Kasumi-1 (cell line): ENCODE data around the gene SLA2.
"Not testable (repeated sequence)": the region's sequence is repeated elsewhere in the genome, so short reads cannot be mapped to it uniquely, and the experiment has no call there.

Experiments used
- DNase-seq, 2 experiments: peaks; one replicate each; lab custom pipeline; 2025; lab: John Stamatoyannopoulos, UW

Gene SLA2, protein sequence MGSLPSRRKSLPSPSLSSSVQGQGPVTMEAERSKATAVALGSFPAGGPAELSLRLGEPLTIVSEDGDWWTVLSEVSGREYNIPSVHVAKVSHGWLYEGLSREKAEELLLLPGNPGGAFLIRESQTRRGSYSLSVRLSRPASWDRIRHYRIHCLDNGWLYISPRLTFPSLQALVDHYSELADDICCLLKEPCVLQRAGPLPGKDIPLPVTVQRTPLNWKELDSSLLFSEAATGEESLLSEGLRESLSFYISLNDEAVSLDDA

DNA sequence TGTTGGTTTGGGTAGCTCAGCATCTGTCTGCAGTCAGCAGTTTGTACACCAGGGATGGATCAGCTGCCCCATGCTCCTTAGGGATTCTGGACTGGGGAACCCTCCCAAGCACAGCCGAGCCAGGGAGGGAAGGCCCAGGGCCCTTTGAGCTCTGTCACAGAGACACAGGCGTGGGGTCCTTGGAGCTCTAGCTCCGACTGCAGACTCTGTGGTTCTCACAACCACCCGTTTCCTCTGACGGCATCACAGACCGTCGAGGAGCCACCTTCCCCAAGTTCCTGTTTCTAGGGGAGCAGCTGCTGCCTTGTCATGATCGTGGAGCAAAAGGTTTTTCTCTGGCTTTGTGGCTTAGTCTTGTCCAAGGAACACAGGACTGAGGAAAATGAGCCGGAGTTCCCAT, at the start of gene SLA2:
Gene SLA2, minus strand, starts transcription at position 199 of the 400 bp plus-strand sequence. CDS start 4,861 bp downstream, outside the sequence.
- DNase-seq: peak; percentile 95 to 96

DNA sequence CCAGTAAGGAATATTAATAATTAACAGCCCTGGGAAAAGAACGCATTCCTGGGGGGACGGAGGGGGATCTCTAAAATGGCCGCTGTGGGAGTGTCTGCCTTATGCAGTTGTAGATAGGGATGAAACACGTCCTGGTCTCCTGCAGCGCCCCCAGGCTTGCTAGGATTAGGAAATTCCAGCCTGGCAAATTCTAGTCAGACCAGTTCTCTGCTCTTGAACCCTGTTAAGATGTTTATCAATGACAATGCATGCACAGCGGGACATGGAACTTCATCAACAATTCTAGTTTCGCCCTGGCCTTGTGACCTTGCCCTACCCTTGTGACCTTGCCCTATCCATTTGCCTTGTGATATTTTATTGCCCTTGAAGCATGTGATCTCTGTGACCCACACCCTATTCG, 49.5 kb upstream of the SLA2 start:
- not testable (repeated sequence) for DNase-seq

DNA sequence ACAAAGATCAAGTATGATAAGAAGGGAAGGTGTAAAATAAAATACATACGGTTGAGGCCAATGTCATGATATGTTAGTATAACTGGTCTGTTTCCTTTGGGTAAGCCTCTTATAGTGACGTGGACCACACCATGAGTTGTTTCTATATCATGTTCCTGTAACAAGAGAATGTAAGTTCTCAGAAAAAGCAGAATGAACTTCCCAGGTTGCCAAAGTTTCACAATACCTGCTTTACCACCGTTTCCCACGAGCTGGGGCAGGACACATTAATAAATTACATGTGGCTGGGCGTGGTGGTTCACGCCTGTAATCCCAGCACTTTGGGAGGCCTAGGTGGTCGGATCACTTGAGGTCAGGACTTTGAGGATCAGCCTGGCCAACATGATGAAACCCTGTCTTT, 42.6 kb upstream of the SLA2 start:
- DNase-seq: no peak

DNA sequence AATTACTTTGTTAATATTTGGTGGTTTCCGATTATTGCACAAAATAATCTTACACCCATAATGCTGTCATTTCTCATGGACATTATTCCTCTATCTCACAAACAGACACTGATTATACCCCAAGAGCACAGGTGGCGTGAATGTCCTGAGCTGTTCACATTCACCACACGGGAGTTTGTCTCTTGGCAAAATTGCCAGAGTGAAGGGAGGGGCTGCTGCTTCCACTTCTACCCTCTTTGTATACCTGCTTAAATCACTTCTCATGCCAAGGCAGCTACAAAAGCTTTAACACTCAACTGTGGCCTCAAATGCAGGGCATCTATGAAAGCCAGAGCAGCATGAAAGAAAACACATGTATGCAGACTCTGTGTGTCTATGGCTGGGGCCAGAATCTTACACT, 41.9 kb upstream of the SLA2 start:
- DNase-seq: no peak

DNA sequence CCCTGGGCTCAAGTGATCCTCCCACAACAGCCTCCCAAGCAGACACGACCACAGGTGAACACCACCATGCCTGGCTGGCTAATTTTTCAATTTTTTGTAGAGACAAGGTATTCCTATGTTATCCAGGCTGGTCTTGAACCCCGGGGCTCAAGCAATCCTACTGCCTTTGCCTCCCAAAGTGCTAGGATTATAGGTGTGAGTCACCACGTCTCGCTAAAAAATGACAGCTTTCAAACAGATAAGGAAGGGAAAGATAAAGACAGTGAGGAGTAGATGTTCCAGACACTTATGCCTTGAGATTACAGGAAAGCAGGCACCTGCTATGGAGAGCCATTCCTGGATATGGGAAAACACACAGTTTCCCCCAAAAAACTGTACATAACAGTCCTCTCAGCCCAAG, 40.9 kb upstream of the SLA2 start:
- DNase-seq: no peak

DNA sequence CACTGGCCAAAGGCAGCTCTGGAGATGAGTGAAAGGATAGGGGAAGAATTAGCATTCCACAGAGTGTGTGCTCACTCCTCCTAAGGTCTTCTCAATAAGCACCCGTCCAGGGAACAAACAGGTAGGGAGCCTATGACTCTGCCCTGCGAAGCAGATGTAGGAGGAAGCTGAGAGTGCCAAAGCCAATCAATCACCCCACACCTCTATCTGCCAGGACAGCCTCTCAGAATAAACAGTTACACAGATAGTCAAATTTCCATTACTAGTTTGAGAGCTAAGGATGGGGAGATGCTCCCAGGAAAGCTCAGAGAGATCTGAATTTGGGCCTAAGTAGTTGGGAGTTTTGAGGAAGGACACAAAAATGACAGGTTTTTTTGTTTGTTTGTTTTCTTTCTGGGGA, 40.5 kb upstream of the SLA2 start:
- no peak for DNase-seq

DNA sequence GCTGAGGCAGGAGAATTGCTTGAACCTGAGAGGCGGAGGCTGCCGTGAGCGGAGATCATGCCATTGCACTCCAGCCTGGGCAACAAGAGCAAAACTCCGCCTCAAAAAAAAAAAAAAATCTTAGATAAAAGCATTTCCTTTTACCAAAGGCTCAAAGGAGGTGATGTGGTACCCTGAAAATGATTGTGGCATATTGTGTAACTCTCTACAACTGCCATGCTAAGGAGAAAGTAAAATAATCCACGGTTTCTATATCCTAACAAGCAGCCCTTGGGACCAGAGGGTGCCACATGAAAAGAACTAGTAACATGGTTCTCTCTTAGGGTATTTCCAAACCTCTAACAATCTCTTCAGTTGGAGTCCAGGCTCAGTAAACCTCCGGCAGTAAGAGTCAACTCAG, 38.8 kb upstream of the SLA2 start:
- DNase-seq: no peak

DNA sequence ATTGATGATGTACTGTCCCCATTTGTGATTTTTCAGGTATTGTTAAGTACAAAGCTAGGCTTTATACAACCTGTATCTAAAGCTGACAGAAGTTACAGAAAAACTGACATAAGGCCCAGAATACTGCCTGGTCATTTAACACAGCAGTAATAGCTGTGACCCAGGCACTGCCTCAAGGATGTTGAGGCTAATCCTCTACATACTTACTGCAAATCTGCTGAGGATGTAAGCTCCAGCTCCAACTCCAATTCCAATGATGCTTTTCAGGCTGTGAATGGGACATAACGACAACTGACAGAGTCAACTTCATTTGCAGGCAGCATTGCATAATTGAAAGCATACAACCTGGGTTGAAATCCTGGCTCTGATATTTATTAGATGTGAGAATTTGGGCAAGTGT, 36.3 kb upstream of the SLA2 start:
- DNase-seq: no peak

DNA sequence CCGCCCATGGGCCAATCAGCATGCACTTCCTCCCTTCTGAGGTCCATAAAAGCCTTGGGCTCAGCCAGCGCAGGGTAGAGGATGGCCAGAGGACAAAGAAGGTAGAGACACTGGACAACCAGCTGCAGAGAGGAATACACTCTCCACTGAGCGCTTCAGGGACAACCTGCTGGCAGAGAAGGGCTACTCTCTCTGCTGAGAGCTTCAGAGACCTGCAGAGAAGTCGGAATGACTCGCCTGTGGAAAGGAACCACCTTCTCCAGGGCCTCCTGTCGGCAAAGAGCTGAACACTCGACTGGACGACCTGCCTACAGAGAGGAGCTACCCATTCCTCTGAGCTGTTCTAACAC, 31.4 kb upstream of the SLA2 start:
- no peak for DNase-seq

DNA sequence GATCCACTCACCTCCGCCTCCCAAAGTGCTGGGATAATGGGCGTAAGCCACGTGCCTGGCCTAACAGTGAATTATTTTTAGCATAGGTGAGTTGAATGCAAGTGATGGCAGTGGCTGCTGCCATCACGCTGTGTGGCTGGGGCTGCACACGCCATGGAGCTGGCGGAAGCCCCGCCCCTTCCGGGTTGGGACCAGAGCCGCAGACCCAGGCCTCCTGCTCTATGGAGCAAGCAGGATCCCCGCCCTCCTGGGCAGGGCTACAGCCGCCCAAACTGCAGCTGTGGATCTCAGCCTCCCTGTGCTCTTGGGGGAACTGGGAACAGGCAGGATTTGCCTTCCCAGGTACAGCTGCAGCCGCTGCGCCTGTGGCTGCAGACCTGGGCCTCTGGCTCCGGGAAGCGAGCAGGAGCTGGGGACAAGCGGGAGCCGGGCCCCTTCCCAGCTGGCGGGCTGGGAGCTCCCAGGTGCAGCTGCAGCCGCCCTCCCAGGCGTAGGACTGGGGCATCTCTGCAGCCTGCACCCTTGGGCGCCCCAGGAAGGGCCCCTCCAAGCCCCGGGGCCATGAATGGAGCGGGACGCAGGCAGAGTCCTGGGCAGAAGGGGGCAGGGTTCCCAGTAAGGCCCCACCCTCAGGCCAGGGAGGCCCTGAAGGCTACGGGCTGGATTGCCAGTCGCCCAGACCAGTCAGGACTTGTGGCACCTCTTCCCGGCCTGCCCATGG, 30.9 kb upstream of the SLA2 start:
- no peak for DNase-seq

DNA sequence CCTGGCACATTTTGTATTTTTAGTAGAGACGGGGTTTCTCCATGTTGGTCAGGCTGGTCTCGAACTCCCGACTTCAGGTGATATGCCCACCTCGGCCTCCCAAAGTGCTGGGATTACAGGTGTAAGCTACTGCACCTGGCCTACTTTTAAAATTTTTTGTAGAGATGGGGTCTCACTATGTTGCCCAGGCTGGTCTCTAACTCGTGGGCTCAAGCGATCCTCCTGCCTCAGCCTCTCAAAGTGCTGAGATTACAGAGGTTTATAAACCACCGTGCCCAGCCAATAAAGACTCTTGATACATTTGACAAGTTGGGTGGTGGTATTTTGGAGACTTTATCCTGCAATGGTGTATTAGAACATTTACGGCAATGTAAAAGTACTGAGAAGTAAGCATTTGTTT, 29.5 kb upstream of the SLA2 start:
- DNase-seq: not testable (repeated sequence)

DNA sequence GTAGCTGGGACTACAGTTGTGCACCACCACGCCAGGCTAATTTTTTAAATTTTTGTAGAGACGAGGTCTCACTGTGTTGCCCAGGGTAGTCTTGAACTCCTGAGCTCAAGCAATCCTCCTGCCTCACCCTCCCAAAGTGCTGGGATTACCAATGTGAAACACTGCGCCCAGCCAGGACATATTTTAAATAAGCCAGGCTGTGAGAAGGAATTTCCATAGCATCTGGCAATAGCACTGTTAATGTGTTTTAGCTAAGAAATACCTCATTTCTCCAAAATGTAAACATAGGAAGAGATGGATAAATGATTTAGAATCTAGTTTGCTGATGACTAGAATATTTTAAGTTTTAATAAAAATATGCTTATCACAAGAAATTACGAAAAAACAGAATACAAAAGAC, 27.0 kb upstream of the SLA2 start:
- no peak for DNase-seq

DNA sequence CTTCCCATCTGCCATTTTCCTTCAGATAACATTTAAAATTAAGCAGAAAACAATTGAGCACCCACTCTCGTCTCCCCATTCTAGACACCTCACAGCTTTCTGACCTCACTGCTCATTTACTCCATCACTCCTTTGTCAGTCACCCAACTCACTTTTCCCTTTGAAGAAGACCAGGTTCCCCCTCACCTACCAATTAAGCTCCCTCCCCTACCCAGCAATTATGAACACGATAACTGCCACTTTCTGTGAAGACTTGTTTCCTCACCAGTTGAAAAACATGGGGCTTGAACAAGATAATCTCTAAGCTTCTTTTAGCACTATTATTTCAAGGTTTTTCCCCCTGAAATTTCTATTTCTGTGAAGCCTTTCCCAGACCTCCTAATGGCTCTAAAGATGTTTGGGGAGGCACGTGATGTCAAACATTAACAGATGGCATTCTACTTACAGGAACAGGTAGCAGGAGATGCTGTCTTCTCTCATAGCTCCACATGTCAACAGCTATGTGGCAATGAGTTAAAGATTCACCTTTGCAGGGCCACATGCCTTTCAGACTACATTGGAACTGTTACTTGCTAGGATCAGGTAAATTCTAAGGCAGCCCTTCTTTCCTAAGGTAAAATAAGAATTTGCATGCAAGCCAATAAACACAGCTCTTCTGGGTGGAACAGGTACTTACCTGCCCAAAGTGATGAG, 24.8 kb upstream of the SLA2 start:
- no peak for DNase-seq

DNA sequence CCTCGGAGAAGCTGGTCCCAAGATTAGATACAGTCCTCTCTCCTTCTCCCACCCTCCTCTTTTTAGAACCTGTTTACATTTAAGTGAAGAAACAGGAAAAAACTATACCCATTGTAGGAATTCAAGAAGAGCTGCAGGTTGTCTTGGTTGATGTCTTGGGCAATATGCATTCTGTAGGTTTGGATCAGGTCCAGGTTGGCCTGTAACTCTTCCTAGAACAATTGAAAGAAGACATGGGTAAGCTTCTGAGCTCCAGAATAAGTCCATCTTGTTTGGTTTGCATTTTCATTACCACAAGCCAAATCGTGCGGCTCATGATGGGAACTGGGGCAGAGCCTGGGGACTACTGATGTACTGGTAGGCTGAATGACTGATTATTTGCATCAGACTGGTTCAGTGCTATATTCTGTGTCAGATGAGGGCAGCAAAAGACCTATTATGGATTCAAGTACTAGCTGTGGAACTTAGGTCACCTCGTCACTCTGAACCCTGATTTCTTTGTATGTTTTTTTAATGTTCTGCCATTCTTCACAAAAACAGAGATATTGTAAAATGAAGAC, 20.3 kb upstream of the SLA2 start:
- peak in 1 of 2 experiments; percentile 35 for DNase-seq

DNA sequence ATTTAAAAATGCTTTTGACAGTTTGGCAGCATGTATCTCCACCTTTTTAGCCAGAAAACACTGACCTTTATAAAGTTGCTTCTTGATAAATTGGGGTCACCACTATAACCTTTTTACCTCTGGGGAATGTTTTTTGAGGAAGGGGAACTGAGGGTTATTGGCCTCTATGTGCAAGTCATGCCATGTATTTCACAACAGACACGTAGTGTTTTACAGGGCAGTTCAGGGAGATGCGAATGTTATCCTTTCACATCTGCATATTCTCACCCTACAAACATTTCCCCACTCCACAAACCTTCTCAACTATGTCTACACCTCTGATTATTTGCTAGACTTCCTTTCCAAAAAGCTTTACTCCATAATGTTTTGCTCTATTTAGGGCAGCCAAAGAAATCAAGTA, 17.0 kb upstream of the SLA2 start:
- DNase-seq: no peak

DNA sequence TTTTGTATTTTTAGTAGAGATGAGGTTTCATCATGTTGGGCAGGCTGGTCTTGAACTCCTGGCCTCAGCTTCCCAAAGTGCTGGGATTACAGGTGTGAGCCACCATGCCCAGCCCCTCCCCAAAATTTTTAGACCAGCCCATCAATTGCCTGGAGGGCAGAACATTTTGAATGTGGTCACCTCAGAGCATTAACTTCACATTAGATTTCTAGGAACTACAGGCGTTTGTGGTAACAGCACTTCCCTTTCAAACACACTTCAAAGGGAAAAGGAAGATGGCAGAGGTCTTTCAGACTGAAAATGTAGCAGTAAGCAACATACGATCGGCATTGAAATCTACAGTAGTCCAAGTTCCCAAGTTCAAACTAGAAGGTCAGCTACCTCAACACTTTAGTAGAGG, 12.3 kb upstream of the SLA2 start:
- DNase-seq: peak; percentile 68 to 69

DNA sequence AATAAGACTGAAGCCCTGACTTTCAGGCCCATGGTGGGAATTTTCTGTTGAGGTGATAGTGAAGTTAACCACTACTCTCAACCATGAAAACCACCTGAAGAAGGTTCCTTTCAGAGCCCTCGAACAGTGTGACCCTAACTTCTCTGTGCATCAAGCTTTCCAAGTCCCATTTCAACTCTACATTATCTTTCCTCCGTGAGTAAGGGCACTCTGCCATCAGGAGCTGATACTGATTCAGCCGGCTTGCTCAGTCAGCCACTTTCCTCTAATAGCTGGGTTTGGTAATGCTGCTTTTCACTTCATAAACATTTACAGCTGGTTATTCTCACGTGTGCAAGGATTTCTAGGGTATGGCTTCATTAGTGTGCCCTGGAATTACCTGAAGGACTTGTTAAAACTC, 10.7 kb upstream of the SLA2 start:
- no peak for DNase-seq

DNA sequence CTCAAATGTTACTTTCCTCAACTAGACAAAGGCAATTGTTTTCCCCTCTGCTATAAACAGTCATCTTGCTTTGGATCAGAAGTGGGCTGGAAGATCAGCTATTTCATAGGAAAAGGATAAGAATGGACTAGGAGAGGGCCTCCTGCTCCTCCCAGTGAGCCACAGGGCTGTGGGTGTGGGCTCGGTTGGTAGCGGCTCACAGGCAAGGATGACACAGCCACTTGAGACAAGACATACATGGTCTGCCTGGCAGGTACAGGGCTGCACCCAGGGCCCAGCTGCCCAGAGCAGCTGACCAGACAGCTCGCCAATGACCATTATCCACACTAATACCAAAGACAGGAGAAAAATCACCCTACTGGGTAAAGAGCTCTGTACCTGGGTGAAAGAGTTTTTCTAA, 9.0 kb upstream of the SLA2 start:
- DNase-seq: no peak

DNA sequence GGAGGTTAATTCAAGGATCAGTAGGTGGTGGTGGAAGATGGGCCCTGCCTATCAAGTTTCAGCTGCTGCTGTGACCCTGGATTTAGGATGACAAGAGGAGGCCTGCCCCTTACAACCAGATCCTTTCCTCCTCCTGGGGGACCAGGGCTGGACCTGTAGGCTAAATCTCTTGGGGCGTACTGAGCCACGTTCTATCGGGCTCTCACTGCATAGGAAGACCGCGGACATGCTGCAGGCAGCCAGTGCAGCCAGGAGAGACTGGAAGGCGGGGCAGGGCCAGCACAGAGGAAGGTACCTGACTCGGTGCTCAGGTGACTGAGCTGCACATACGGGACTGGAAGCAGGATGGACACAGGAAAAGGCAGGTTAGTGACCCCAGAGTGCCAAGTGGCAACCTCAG, 8.5 kb upstream of the SLA2 start:
- DNase-seq: no peak

DNA sequence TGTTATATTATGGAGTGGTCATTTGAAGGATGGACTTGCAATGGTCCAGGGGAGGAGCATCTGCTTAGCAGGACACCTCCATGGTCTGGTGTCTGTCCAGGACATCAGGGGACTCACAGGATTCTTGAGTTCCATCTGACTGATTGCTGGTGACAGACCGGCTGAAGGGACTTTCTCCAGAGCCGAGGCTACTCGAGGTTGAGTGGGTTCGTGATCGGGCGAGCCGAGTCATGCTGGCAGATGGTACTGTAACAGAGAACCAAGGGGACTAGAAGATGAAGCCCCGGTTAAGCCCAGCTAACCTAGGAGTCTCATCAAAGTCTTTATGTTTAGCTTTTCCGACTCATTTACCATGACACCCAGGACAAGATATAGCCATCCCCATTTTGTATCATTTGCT, 7.5 kb upstream of the SLA2 start:
- DNase-seq: no peak

DNA sequence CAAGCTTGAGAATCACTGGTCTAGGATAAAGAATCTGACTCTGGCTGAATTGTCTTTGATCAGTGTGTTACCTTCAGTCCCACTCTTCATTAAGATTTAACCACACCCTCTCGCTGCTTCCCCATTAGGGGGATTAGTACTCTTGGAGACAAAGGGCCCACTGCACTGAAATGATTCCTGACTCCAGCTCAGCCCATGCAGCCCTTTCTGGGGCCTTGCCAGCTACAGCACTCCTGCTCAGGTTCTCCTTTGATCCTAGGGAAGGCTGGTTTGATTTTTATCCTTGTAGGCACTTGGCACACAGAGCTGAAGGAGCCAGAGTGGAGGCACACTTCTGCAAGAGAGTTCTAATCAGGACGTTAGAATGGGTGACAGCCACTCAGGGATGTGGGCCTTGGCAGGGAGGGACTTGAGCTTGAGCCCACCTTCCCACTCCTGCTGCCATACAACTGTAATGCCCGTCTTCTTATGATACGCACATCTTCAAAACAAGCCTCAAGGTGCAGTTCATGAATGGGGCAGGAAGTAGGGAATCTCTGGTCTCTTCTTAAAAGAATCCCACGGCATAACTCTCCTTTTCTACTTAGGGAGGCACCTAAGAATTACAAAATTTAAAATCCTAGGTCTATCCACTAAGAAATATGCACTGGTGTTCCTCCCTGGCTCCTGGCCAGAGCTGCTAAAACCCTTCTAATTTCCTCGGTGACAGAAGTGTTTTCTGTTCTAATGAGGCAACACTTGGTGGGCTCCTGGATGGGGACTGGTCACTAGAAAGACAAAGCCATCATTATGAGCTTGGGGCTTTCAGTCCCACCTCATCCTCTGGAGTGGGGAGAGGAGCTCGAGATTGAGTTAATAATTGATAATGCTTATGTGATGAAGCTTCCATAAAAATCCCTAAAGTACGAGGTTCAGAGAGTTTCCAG, 1.5 kb upstream of the SLA2 start:
- DNase-seq: no peak

DNA sequence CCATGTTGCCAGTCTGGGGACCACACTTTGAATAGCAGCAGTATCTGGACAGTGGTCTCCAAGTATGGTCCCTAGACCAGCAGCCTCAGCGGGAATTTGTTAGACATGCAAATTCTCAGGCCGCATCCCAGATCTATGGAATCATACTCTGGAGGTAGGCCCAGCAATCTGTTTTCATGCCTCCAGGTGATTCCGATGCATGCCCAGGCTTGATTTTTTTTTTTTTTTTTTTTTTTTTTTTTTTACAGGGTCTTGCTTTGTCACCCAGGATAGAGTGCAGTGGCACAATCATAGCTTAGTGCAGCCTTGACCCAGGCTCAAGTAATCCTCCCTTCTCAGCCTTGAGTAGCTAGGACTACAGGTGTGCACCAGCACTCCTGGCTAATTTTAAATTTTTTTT, 682 bp upstream of the SLA2 start:
- DNase-seq: no peak
